Liver (tissue), 9 donors: ENCODE results near the gene SFXN3. TPM values are rescaled to one million over a fixed set of nuclear protein-coding genes. Genes with fewer than 3 reads are reported as not detected.

Experiments
- DNase-seq: peaks from one replicate; pipeline ENCODE4 v3.0.0-alpha.2; 2017; ENCODE audit warnings: low spot score
- H3K27ac ChIP-seq, 2 donors: one replicate each; pipeline ENCODE4 v1.7.0; 2013; ENCODE audit warnings: inconsistent platforms in 2 of 2, low read length in 2 of 2, control low read depth in 1 of 2, low read depth in 1 of 2, mild to moderate bottlenecking in 1 of 2
- H3K27me3 ChIP-seq, 4 donors: one replicate each; pipeline versions ENCODE4 v1.6.1 to v1.7.0; 2013; ENCODE audit warnings: low read length in 3 of 4, inconsistent platforms in 1 of 4, mild to moderate bottlenecking in 1 of 4, moderate library complexity in 1 of 4; ENCODE audit not compliant: control insufficient read depth in 4 of 4, insufficient read depth in 4 of 4
- H3K36me3 ChIP-seq, 4 donors: one replicate each; pipeline versions ENCODE4 v1.6.1 to v1.7.0; 2013; ENCODE audit warnings: low read length in 3 of 4, mild to moderate bottlenecking in 3 of 4, low read depth in 1 of 4, moderate library complexity in 1 of 4; ENCODE audit not compliant: control insufficient read depth in 4 of 4, insufficient read depth in 3 of 4
- H3K4me1 ChIP-seq, 4 donors: one replicate each; pipeline versions ENCODE4 v1.6.1 to v1.7.0; 2013; ENCODE audit warnings: low read length in 3 of 4, mild to moderate bottlenecking in 3 of 4, moderate library complexity in 1 of 4; ENCODE audit not compliant: control insufficient read depth in 4 of 4, insufficient read depth in 4 of 4
- H3K4me3 ChIP-seq, 3 donors: one replicate each; pipeline versions ENCODE4 v1.6.1 to v1.7.0; 2013; ENCODE audit warnings: low read length in 3 of 3, control low read depth in 1 of 3, low read depth in 1 of 3, mild to moderate bottlenecking in 1 of 3
- H3K9ac ChIP-seq, 2 donors: one replicate each; pipeline ENCODE4 v1.7.0; 2013; ENCODE audit warnings: low read length in 2 of 2, mild to moderate bottlenecking in 2 of 2, moderate library complexity in 2 of 2, control low read depth in 1 of 2, low read depth in 1 of 2
- H3K9me3 ChIP-seq, 4 donors: one replicate each; pipeline versions ENCODE4 v1.6.1 to v1.7.0; 2013; ENCODE audit warnings: low read length in 3 of 4; ENCODE audit not compliant: control insufficient read depth in 4 of 4
- FOXA1 ChIP-seq: IDR thresholded peaks from 2 replicates; pipeline ENCODE4 v1.6.1; 2016; ENCODE audit warnings: antibody characterized with exemption
- FOXA2 ChIP-seq: IDR thresholded peaks from 2 replicates; pipeline ENCODE4 v1.6.1; 2016; ENCODE audit warnings: antibody characterized with exemption
- GABPA ChIP-seq, 2 donors: IDR thresholded peaks in 1 of 2; conservative IDR thresholded peaks in 1 of 2; 2 replicates each; pipeline ENCODE4 v1.6.1; 2016; ENCODE audit warnings: antibody characterized with exemption in 2 of 2, mild to moderate bottlenecking in 1 of 2, moderate library complexity in 1 of 2
- HNF4A ChIP-seq, 2 donors: conservative IDR thresholded peaks; 2 replicates each; pipeline ENCODE4 v1.6.1; 2016; ENCODE audit warnings: antibody characterized with exemption in 2 of 2, mild to moderate bottlenecking in 2 of 2
- HNF4G ChIP-seq: IDR thresholded peaks from 2 replicates; pipeline ENCODE4 v1.6.1; 2016; ENCODE audit warnings: antibody characterized with exemption
- JUND ChIP-seq, 2 donors: IDR thresholded peaks; 2 replicates each; pipeline ENCODE4 v1.6.1; 2016; ENCODE audit warnings: antibody characterized with exemption in 2 of 2
- NR2F2 ChIP-seq: IDR thresholded peaks from 2 replicates; pipeline ENCODE4 v1.6.1; 2016; ENCODE audit warnings: antibody characterized with exemption
- RXRA ChIP-seq, 2 donors: IDR thresholded peaks; 2 replicates each; pipeline ENCODE4 v1.6.1; 2017 to 2018; ENCODE audit warnings: antibody characterized with exemption in 2 of 2, mild to moderate bottlenecking in 1 of 2
- SP1 ChIP-seq: IDR thresholded peaks from 2 replicates; pipeline ENCODE4 v1.6.1; 2018; ENCODE audit warnings: antibody characterized with exemption, mild to moderate bottlenecking
- TAF1 ChIP-seq: conservative IDR thresholded peaks from 2 replicates; pipeline ENCODE4 v1.6.1; 2016; ENCODE audit warnings: antibody characterized with exemption, mild to moderate bottlenecking
- YY1 ChIP-seq: IDR thresholded peaks from 2 replicates; pipeline ENCODE4 v1.6.1; 2016; ENCODE audit warnings: antibody characterized with exemption, mild to moderate bottlenecking
- WGBS: extraction: QIAGEN DNeasy Blood & Tissue Kit; methylation state at CpG from one replicate; pipeline ENCODE4 v1.1.7; 2013; 5-methylcytosine and 5-hydroxymethylcytosine counted together
- polyA plus RNA-seq, 2 donors: library from polyadenylated mRNA; stranded (reverse) in 1 of 2; unstranded in 1 of 2; fragments of 200-250 nt in 1 of 2; fragments of >200 nt in 1 of 2; fragmentation: Nextera tagmentation in 1 of 2; extraction: Ambion mirVana in 1 of 2; gene quantifications; one replicate each; pipeline versions ENCODE4 v1.2.1 to v1.2.3, GENCODE V29; 2013 to 2015
- total RNA-seq, 2 donors: library from RNA; depleted of rRNA; stranded (reverse); fragments of >200 nt; gene quantifications; one replicate each; pipeline ENCODE4 v1.2.3, GENCODE V29; 2014
- TF ChIP-seq, protein P1 (sequence below): IDR thresholded peaks from 2 replicates; pipeline ENCODE4 v1.6.1; 2016; ENCODE audit warnings: antibody characterized with exemption, mild to moderate bottlenecking
- TF ChIP-seq, protein P2 (sequence below): IDR thresholded peaks from 2 replicates; pipeline ENCODE4 v1.6.1; 2016; ENCODE audit warnings: antibody characterized with exemption
- TF ChIP-seq, protein P3 (sequence below): IDR thresholded peaks from 2 replicates; pipeline ENCODE4 v1.6.1; 2016; ENCODE audit warnings: antibody characterized with exemption
- TF ChIP-seq, protein P4 (sequence below): IDR thresholded peaks from 2 replicates; pipeline ENCODE4 v1.6.1; 2016; ENCODE audit warnings: antibody characterized with exemption
- donor health status: healthy.
- donor health status: healthy.
- donor health status: healthy.
- donor health status: healthy.
- donor health status: healthy.

SFXN3 gene
- total and polyA plus RNA-seq, 4 donors = 1.7 to 11.1 (median 6.3) TPM

DNA sequence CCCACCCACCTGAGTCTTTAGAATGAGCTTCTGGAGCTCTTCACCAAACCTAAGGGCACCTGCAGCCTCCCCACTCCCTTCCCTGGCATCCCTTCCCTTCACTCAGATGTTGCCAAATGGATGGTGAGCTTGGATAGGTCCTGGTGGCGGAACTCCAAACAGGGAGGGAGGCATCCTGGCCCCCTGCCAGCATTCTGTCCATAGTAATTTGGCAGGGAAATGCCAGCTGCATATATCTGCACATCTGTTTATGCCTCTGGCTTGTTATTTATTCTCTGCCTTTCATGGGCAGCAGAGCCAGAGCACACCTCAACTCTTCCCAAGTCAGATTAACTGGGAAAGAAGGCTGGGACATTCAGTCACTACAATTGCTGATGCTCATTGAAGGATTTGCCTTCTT is 48.8 kb downstream of the SFXN3 start (continued):
- TF ChIP-seq, protein P1, sequence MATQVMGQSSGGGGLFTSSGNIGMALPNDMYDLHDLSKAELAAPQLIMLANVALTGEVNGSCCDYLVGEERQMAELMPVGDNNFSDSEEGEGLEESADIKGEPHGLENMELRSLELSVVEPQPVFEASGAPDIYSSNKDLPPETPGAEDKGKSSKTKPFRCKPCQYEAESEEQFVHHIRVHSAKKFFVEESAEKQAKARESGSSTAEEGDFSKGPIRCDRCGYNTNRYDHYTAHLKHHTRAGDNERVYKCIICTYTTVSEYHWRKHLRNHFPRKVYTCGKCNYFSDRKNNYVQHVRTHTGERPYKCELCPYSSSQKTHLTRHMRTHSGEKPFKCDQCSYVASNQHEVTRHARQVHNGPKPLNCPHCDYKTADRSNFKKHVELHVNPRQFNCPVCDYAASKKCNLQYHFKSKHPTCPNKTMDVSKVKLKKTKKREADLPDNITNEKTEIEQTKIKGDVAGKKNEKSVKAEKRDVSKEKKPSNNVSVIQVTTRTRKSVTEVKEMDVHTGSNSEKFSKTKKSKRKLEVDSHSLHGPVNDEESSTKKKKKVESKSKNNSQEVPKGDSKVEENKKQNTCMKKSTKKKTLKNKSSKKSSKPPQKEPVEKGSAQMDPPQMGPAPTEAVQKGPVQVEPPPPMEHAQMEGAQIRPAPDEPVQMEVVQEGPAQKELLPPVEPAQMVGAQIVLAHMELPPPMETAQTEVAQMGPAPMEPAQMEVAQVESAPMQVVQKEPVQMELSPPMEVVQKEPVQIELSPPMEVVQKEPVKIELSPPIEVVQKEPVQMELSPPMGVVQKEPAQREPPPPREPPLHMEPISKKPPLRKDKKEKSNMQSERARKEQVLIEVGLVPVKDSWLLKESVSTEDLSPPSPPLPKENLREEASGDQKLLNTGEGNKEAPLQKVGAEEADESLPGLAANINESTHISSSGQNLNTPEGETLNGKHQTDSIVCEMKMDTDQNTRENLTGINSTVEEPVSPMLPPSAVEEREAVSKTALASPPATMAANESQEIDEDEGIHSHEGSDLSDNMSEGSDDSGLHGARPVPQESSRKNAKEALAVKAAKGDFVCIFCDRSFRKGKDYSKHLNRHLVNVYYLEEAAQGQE = no peak

- no peaks in the 10 kb centered on the region for H3K9me3 ChIP-seq
- TF ChIP-seq GABPA (IDR thresholded peaks at IDR 0.05 in 1 of 2, conservative IDR thresholded peaks at IDR 0.05 in 1 of 2) = no peak
- TF ChIP-seq, protein P1 = peak; percentile 99
- peaks cover 0 to 3% (median 0%) of the 10 kb centered on the region in 4 donors for H3K27me3 ChIP-seq
- no peak overlapping the region for H3K4me3 ChIP-seq
- no peak for DNase-seq
- no peaks in the 10 kb centered on the region for H3K36me3 ChIP-seq
- 44% methylated on average over 5 of the region's 5 CpGs for WGBS
- H3K4me1 ChIP-seq = no peaks in the 10 kb centered on the region
- no peak overlapping the region for H3K27ac ChIP-seq
- no peak overlapping the region for H3K9ac ChIP-seq
Observed at GRCh38 chr10:101080933-101081931, 50.2 kb downstream of the SFXN3 start.

DNA sequence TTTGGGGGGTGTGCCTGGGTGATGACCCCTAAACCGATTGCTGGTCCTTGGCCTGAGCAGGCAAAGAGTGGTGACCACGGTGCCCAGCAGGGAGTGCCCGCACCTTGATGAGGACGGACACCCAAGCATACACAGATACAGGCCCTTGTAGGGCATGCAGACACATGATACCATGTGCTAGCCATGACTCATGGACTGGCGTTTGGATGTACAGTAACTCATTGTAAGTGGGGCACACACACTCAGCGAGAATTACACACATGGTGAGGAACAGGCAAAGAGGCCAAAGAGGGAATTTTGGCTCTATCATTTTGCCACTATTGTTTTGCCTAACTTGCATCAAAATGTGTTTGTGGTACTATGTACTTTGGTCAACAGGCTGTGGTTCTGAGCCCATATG is 54.8 kb downstream of the SFXN3 start:
- no peak overlapping the region for H3K4me3 ChIP-seq
- no peaks in the 10 kb centered on the region for H3K9me3 ChIP-seq
- H3K36me3 ChIP-seq = no peaks in the 10 kb centered on the region
- no peak for DNase-seq
- H3K9ac ChIP-seq = no peak overlapping the region
- peaks cover 0 to 8% (median 2%) of the 10 kb centered on the region in 4 donors for H3K27me3 ChIP-seq
- H3K27ac ChIP-seq = no peak overlapping the region
- H3K4me1 ChIP-seq = no peaks in the 10 kb centered on the region
- 74% methylated on average over 6 of the region's 6 CpGs for WGBS
- TF ChIP-seq, protein P2, sequence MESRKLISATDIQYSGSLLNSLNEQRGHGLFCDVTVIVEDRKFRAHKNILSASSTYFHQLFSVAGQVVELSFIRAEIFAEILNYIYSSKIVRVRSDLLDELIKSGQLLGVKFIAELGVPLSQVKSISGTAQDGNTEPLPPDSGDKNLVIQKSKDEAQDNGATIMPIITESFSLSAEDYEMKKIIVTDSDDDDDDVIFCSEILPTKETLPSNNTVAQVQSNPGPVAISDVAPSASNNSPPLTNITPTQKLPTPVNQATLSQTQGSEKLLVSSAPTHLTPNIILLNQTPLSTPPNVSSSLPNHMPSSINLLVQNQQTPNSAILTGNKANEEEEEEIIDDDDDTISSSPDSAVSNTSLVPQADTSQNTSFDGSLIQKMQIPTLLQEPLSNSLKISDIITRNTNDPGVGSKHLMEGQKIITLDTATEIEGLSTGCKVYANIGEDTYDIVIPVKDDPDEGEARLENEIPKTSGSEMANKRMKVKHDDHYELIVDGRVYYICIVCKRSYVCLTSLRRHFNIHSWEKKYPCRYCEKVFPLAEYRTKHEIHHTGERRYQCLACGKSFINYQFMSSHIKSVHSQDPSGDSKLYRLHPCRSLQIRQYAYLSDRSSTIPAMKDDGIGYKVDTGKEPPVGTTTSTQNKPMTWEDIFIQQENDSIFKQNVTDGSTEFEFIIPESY = no peak
- TF ChIP-seq, protein P3, sequence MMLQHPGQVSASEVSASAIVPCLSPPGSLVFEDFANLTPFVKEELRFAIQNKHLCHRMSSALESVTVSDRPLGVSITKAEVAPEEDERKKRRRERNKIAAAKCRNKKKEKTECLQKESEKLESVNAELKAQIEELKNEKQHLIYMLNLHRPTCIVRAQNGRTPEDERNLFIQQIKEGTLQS = no peak
- TF ChIP-seq, protein P4, sequence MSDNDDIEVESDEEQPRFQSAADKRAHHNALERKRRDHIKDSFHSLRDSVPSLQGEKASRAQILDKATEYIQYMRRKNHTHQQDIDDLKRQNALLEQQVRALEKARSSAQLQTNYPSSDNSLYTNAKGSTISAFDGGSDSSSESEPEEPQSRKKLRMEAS = no peak
- TF ChIP-seq RXRA (IDR thresholded peaks at IDR 0.05) = no peak
- TF ChIP-seq, protein P1 = no peak
- no peak for TF ChIP-seq NR2F2
- TF ChIP-seq HNF4G = no peak
- no peak for TF ChIP-seq FOXA1
- no peak for TF ChIP-seq YY1
- TF ChIP-seq SP1 = no peak
- no peak for TF ChIP-seq JUND (IDR thresholded peaks at IDR 0.05)
- no peak for TF ChIP-seq FOXA2
- no peak for TF ChIP-seq HNF4A (conservative IDR thresholded peaks at IDR 0.05)
- no peak for TF ChIP-seq GABPA (IDR thresholded peaks at IDR 0.05 in 1 of 2, conservative IDR thresholded peaks at IDR 0.05 in 1 of 2)
- no peak for TF ChIP-seq TAF1
